HL-60/S4 (cell line): ENCODE measurements around the gene SVOP.
"Not testable (repeated sequence)": the region's sequence is repeated elsewhere in the genome, so short reads cannot be mapped to it uniquely, and the experiment has no call there.

Experiments
- in situ Hi-C: fragments of 300-500 bp; cut with MboI; formaldehyde crosslinking; loops from 2 replicates; pipeline ENCODE4 v1.14.3; 2022; ENCODE audit warnings: low sequenced_read_pairs

The SVOP gene

GRCh38 chr12:109020796-109021380 lies at the start of gene SVOP:
Gene SVOP (minus strand): TSS chr12:109021068. CDS start chr12:109020868, 200 bp downstream.
- in situ Hi-C loops: no loop called here

GRCh38 chr12:109069307-109070271 lies 48.7 kb upstream of the SVOP start:
- in situ Hi-C loops: no loop called here

- in situ Hi-C loops: no loop called here
Observed at GRCh38 chr12:109065853-109066193, 45.0 kb upstream of the SVOP start.

GRCh38 chr12:109065154-109065852 lies 44.4 kb upstream of the SVOP start:
- in situ Hi-C loops: no loop called here

GRCh38 chr12:109064143-109064542 lies 43.3 kb upstream of the SVOP start:
- in situ Hi-C loops: no loop called here

GRCh38 chr12:109058773-109059172 lies 37.9 kb upstream of the SVOP start:
- in situ Hi-C loops: no loop called here

GRCh38 chr12:109057376-109057775 lies 36.5 kb upstream of the SVOP start:
- in situ Hi-C loops: no loop called here

- in situ Hi-C loops: no loop called here
Observed at GRCh38 chr12:109056891-109057290, 36.0 kb upstream of the SVOP start.

- in situ Hi-C loops: no loop called here
Observed at GRCh38 chr12:109054520-109054919, 33.7 kb upstream of the SVOP start.

- in situ Hi-C loops: not testable (repeated sequence)
Observed at GRCh38 chr12:109054124-109054513, 33.3 kb upstream of the SVOP start.

- in situ Hi-C loops: no loop called here
Observed at GRCh38 chr12:109053382-109054123, 32.7 kb upstream of the SVOP start.

GRCh38 chr12:109052414-109053323 lies 31.8 kb upstream of the SVOP start, which contains the start of gene USP30:
Gene USP30 (plus strand): TSS chr12:109052576. CDS start chr12:109052679, 103 bp downstream.
- in situ Hi-C loops: no loop called here

- in situ Hi-C loops: no loop called here
Observed at GRCh38 chr12:109052097-109052413, 31.2 kb upstream of the SVOP start.

- in situ Hi-C loops: not testable (repeated sequence)
Observed at GRCh38 chr12:109049794-109050193, 28.9 kb upstream of the SVOP start.

- in situ Hi-C loops: not testable (repeated sequence)
Observed at GRCh38 chr12:109048706-109049105, 27.8 kb upstream of the SVOP start.

- in situ Hi-C loops: no loop called here
Observed at GRCh38 chr12:109047081-109047805, 26.4 kb upstream of the SVOP start.

GRCh38 chr12:109044241-109044640 lies 23.4 kb upstream of the SVOP start:
- in situ Hi-C loops: no loop called here

GRCh38 chr12:109036975-109037374 lies 16.1 kb upstream of the SVOP start:
- in situ Hi-C loops: no loop called here
